H54 (cell line): ENCODE data around the gene IGSF5.
"Not testable (repeated sequence)": the region's sequence is repeated elsewhere in the genome, so short reads cannot be mapped to it uniquely, and the experiment has no call there.

Source experiments
- DNase-seq: peaks from one replicate; pipeline ENCODE4 v3.0.0; 2011; ENCODE audit warnings: low spot score, mixed read lengths; ENCODE audit not compliant: insufficient read length
- FAIRE-seq: peaks from 3 replicates; lab custom pipeline; 2011; peaks lifted over from hg19 to GRCh38; lab: Jason Lieb, UNC
- POLR2A ChIP-seq: IDR thresholded peaks from 2 replicates; pipeline ENCODE4 v1.6.1; 2011; ENCODE audit warnings: low read depth, mild to moderate bottlenecking, low read length

Gene IGSF5

DNA sequence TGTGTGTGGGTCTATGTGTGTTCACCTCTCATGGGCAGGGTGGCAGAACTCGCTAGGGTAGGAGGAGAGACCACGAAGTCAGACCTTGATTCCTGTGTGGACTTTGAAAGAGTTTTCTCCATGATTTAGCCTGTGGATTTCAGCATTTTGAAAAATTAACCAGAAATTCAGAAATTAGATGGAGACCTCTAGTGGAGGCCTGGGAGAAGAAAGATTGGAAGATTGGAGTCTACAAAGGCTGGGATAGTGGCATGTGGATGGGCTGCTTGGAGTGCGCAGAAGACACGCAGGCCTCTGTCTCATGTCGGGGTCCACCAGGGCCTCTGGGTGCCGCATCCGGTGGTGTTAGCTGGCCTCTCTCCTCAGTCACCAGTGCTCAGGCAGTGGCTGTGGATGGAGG, 18.9 kb upstream of the IGSF5 start:
- no peak for TF ChIP-seq POLR2A
- DNase-seq (no peak), FAIRE-seq (no peak)

DNA sequence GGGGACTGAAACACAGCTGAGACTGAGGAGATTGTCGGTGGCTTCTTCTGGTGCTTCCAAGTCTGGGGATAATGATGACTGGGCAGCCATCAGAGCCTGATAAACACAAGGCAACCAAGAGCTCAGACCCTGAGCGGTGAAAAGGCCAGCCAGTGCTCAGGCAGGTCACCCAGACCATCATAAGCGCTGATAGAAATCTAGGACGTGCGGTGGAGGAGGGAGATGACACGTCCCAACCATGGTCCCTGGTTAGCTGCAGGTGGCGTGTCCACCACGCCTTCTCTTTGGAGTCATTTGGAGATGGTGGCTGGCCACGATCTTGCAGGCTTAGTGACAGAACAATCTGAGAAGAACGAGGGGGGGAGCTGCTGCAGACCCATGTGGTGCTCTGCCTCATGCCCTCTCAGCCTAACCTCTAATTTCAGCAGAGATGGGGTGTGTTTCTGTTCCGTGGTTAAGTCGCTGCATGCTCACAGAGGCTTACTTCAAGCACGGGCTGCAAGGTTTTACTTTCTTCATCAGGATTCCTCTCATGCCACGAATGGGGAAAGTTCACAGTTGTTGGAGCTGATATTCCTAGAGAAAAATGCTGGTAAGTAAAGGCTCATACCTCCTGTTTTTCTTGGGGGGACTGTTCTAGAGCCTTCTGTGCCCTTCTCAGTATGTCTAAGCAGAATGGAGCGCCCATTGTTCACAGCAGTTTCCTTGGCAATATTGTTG, 17.4 kb upstream of the IGSF5 start:
- no peak for DNase-seq
- TF ChIP-seq POLR2A = no peak
- FAIRE-seq = no peak

DNA sequence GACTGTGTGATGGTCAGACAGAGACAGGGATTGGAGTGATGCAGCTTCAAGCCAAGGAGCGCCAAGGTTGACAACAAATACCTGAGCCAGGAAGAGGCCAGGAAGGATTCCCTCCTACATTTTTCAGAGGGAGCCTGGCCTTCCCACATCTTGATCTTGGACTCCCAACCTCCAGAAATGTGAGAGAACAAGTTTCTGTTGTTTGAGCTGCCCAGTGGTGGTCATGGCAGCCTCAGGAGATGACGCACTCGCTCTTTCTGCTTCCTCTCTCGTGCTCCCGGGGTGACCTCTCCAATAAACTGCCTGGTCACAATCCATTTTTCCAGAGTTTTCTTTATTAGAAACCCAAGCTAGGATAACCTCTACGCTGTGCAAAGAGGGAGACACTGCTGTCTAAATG, 16.6 kb upstream of the IGSF5 start:
- no peak for FAIRE-seq
- TF ChIP-seq POLR2A = no peak
- DNase-seq = no peak

DNA sequence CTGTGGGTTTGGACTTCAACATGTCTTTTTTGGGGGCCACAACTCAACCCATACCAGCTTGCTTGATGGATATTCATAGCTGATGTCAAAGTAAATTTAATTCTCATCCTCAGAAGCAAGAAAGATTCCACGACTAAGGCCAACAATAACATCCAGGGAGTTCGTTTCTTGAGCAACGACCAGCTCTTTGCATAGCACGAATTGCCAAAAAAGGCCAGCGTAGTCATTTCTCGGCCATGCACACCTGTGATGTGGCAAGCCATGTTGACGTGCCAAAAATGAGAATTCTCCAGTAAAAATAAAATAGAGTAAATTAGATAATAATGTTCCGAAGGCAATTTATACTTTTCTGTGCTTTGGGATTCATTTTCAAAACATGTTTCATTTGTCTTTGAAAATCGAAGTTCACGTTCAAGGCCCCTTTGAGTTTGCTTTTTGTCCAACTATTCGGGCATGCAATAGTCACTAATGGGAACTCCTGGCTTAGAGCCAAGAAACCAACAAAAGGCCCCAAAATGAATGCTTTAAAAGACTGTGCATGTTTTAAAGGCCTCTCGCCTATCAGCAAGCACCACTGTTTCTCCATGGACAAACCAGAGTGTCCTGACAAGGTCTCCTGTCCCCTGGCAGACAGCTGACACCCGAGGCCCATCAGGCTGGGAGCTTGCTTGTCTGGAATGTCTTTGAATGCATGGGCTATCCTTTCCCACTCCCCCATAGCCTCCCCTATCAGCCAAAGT, 14.4 kb upstream of the IGSF5 start:
- no peak for FAIRE-seq
- DNase-seq = no peak
- no peak for TF ChIP-seq POLR2A

DNA sequence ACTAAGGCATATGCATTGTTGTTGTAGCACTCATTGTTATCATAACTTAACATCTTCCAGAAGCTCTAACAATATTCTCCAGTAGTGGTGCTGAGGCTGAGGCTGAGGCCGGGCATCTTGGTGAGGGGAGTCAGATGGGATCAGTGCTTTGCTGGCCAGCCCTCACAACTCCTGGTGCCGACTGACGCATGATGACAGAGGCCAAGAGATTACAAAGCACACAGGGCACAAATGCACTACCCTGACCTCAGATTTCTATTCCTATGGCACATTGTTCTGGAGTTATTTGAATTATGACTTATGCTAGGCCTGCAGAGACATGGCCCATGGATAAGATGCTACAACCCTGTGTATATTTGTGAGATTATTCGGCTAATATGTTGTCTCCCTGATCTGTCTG, 8.3 kb upstream of the IGSF5 start:
- TF ChIP-seq POLR2A = no peak
- no peak for DNase-seq
- FAIRE-seq = no peak

DNA sequence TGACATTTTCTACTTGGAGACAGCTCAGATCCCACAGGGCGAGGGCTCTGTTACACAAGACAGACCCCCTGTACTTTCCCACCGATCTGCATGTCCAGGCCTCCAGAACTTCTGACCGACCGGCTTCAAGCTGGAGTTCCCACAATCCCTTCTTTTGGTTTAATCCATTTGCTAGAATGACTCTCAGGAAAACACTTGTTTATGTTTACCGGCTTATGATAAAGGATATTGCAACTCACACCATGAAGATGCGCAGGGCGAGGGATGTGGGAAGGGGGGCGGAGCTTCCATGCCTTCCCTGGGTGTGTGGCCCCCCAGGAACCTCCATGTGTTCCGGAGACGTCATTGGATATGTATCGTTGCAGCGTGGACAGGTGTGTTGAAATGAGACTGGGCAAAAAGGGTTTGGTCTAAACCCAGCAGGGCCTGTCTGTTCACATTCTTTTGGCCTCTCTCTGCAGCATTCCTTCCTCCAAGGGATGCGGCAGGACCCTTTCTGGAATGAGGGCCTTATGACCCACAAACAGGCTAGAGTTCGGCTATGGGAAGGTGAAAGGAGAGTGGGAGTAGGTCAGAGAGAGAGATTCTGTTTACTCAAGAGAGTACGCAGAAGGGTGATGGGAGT, 7.5 kb upstream of the IGSF5 start:
- DNase-seq = no peak
- no peak for TF ChIP-seq POLR2A
- no peak for FAIRE-seq

DNA sequence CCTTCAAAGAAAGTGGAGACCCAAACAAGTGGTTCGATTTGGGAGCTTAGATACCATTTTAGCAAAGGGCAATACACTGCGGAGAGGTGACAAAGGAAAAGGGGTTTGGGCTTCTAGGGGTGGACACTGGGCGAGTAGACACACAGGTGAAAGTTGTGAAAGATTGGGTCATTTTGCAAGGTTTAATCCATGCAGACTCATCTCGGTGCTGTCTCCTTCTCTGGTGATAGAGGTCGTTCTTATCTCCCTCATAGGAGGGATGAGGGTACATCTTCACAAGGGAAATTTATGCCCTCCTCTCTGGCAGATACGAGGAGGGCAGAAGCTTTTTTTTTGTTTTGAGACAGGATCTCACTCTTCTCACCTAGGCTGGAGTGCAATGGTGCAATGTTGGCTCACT, 6.4 kb upstream of the IGSF5 start:
- FAIRE-seq (no peak), DNase-seq (no peak)
- no peak for TF ChIP-seq POLR2A

DNA sequence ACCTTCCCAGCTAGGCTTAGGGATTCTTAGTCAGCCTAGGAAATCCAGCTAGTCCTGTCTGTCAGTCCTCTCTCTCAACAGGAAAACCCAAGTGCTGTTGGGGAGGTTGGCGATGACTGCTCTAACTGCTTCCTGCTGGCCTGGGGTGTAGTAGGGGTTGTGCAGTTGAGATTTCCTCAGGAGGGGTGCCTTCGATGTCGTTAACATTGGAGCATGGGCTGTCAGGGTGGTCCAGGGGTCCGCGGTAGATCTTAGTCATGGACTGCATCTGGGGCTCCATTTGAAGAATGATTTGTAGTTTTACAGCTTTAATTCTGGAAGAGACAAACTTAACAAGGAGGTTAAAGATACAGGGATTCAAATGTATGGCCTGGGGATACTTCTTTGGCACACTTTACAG, 5.5 kb upstream of the IGSF5 start:
- not testable (repeated sequence) for DNase-seq, FAIRE-seq

DNA sequence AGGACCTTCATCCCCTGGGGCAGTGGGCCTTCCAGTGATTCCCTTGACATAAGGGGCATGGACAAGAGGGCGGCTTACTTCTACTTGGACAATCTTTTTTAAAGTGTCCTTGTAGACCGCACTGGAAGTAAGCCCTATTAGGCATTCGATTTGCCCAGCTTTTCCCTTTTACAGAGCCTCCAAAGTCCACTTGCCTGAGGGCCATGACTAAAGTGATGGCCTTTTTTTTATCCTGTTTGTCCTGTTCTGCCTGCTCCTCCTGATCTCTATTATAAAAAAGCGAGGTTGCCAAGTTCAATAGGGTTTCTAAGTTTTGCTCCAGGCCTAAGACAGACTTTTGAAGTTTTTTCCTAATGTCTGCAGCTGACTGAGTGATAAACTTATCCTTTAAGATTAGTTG, 2.4 kb upstream of the IGSF5 start:
- not testable (repeated sequence) for FAIRE-seq

DNA sequence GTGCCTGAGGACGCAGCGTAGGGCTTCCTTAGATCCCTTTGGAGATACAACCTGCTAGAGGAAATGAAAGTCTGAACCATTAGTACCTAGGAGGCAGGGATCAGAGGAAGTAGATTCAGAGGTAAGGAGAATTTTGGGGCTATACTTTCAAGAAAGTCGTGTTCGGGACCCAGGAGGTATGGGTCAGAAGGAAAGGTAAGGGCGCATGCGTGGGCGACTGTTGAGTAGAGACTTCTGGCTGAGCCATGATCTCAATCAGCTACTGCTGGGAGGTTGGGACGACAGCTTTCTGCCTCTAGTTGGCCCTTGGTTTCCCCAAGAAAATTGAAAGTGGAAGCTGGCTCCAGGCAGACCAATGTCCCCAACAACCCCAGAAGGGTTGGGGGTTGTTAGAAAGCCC, 349 bp downstream of the IGSF5 start:
- FAIRE-seq, DNase-seq: not testable (repeated sequence)

More for the DNA sequence above, 2.4 kb upstream of the IGSF5 start:
- DNase-seq = not testable (repeated sequence)

DNA sequence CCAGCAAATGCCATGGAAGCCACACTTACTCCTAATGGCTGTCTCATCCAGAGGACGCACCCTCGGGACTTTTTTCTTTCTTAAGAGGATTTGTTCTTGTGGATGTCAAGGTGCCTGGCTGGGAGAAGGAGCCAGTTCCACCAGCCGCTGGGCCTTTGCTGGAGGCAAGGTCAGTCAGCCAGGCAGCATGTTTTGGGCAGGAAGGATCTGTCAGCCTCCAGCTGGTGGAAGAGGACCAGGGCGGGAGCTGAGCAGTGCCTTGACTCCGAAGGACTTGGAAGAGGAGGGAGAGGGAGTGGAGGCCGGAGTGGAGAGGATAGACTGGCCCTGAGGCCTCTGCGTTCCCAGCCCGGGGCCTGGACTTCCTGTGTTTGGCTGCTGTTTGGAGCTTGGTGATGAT, 5.7 kb downstream of the IGSF5 start:
- FAIRE-seq (no peak), DNase-seq (no peak)
- no peak for TF ChIP-seq POLR2A

DNA sequence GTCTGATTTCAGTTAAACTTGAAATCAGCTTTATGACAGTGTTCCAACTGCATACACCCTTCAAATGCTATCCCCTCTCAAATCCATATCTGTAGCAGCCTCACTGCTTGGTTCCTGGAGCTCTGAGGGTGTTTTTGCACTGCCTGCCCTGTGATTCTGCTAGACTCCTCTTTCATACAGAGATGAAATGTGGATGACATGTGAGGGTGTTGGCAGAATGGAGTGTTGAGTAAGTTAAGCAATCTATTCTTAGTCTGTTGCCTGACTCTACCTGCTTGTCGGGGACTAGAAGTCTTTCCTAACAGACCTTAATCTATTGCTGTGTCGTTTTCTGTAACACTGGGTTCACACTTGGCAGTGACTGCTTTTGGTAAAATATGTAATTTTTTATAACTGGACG, 9.8 kb downstream of the IGSF5 start:
- TF ChIP-seq POLR2A = no peak
- DNase-seq (no peak), FAIRE-seq (no peak)

DNA sequence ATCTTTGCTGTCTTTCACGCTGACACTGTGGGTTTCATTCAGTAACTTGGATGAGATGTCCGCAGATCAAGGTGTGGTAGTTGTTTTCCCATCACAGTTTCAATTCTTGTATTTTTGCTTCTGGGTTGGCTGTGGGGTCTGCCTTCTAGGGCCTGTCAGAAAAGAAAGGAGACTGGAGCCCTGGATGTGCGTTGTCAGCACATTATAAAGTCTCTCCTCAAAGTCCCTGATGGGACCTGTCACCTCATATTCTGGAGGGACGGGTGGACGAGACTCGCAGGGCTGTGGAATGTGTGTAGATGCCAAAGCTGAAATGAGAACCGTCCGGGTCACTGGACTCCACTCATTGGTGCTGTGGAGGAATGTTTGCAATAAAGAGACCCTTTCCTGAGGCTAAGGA, 11.3 kb downstream of the IGSF5 start:
- no peak for TF ChIP-seq POLR2A
- FAIRE-seq (no peak), DNase-seq (no peak)

DNA sequence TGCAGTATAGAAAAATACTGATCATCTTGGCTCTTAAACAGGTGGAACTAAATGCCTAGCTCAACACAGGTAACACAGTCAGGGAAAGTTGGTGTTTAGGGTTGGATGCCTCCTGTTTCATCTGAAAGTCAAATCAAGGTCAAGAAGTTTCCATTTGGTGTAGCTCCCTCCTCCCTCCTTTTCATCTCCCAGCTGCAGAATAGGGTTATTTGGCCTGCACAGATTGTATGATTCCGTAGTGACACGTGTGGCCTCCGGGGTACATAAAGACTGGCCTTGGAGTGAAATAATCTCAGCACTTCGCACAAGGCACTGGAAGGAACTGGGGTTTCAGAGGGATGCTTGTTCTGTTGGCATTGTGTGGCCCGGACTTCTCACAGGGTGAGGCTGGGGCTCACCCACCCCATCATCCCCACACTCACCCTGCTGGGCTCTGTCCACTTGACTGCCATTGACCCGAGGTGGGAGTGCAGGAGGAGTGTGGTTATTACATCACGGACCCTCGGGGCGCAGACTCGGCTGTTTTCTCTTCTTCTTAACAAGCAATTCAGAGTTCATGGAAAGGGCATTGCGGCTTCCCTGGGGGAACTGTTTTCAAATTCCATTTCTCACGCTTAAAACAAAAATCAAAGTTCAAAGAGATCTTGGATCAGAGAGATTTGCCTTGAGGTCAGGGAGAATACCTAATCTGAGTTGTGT, 18.4 kb downstream of the IGSF5 start:
- no peak for FAIRE-seq
- DNase-seq = no peak
- TF ChIP-seq POLR2A = no peak
